ENCODE measurements around the gene ZDHHC14. TPM values are rescaled to one million over a fixed set of nuclear protein-coding genes. Genes with fewer than 3 reads are reported as not detected.

The ZDHHC14 gene
- total RNA-seq, 1 donor from 2014 or later: 10.0 TPM

GRCh38 chr6:157596461-157596860, 215.5 kb downstream of the ZDHHC14 start:
- peak; percentile 69 for ATAC-seq
- DNase-seq: no peak
- intact Hi-C loops (cut with micrococcal nuclease): no loop called here

DNA sequence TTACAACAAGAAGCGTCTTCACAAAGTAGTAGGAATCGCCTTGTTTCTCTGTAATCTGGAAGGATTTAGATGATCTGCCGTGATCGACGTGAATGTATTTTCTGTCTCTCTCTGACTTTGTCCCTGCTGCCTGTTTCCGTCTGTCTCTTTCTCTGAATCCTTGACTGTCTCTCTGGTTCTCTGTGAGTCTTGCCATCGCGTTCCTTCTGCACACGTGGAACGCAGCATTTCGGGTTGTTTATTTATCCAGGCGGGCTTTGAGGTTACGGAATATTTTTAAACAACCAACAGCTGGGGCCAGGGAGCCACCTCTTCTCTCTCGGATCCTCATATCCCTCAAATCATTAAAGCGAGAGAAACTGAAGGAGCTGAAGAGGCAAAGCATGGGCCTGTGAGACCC, 215.9 kb downstream of the ZDHHC14 start:
- intact Hi-C loops (cut with micrococcal nuclease): no loop called here
- ATAC-seq (no peak), DNase-seq (no peak)

DNA sequence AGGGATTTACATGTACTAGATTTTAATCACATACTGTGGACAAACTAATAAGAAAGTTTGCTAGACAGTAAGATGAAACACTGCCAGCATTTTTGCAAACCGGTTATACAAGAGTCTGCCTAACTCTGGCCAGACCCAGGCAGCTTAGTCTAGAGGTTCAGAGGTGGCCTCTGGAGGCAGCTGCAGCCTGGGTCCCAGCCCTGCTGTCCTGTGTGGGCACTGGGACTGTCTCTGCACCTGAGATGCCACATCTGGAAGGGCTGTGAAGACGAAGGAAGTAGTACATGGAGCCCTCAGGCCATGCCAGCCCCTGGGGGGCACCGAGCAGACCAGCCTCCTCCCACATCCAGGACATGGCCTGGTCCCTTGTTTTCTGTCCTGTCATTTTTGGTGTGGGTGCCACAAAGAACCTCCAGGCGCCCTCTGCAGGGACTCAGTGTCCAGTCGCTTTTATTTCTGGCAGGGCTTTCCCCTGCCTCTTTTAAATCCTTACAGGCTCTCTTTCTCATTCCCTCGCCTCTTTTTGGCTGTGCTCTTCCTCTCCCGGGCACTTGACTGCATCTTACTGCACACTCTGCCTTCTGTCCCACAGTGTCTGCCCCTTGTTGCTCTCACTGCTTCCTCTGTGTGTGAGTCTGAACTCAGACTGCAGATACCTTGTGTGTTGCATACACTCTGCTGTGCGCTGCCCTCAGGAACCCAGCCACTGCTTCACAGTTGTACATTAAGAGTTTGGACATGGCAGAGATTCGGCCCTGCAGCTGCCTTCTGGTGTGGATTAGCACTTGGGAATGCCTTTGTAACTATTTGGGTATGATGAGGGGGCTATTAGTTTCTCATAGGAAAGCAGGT, 216.7 kb downstream of the ZDHHC14 start:
- intact Hi-C loops (cut with micrococcal nuclease): no loop called here
- ATAC-seq (peak; percentile 79), DNase-seq (peak; percentile 69)

- intact Hi-C loops (cut with micrococcal nuclease): no loop called here
- ATAC-seq: no peak
- no peak for DNase-seq
Observed at GRCh38 chr6:157599191-157599590, 218.2 kb downstream of the ZDHHC14 start.

DNA sequence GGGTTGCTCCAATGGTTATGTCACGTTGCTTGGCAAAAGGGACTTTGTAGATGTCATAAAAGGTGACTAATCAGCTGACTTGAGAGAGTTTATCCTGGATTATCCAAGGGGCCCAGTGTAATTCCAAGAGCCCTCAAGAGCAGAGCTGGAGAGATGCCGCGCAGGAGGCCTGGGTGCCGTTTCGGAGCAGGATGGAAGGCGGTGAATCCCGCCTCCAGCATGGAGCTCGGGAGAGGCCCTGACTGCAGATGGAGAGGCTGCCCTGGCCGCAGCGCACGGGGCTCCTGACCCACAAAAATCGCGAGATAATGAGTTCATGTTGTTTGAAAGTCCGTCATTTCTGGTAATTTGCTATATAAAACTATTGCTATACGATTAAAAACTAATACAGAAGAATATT, 219.8 kb downstream of the ZDHHC14 start:
- intact Hi-C loops (cut with micrococcal nuclease): no loop called here
- ATAC-seq (no peak), DNase-seq (no peak)

DNA sequence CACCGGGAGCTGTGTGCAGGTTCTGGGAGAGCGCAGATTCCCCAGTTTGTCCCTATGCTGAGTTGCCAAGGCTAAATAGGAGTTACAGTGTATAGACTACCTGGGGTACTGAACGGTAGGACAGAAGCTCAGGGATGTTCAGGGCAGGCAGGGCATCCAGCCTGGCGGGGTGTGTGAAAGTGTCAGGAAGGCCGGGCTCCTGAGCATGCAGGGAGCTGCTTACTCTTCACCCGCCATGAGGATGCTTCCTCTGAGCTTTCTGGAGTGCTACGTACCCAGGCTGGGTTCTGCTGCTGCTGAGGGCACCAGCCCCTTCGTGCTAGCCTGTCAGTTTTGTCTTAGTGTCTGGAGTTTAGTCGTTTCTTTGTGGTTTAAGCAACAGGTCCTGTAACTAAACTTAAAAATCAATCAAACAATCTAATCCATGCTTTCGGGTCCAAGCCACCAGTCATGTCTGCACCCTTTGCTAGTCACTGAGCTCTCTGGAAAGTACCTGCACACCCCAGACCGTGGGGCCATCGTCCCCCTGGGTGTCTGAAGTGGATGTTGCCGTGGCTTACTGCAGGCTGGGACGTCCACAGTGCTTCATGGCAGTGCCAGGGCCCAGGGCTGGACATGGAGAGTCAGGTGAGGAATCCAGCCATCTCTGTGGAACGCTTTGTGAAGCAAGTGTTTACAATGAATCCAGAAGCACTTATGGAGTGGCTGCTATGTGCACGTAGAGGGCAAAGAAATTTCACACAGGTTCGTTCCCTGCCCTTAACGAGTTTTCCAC, 221.7 kb downstream of the ZDHHC14 start:
- intact Hi-C loops (cut with micrococcal nuclease): no loop called here
- ATAC-seq (no peak), DNase-seq (no peak)

GRCh38 chr6:157603314-157603940, 222.4 kb downstream of the ZDHHC14 start:
- intact Hi-C loops (cut with micrococcal nuclease): no loop called here
- DNase-seq (no peak), ATAC-seq (no peak)

- ATAC-seq: no peak
- intact Hi-C loops (cut with micrococcal nuclease): no loop called here
- DNase-seq: no peak
Observed at GRCh38 chr6:157603971-157604370, 223.0 kb downstream of the ZDHHC14 start.

DNA sequence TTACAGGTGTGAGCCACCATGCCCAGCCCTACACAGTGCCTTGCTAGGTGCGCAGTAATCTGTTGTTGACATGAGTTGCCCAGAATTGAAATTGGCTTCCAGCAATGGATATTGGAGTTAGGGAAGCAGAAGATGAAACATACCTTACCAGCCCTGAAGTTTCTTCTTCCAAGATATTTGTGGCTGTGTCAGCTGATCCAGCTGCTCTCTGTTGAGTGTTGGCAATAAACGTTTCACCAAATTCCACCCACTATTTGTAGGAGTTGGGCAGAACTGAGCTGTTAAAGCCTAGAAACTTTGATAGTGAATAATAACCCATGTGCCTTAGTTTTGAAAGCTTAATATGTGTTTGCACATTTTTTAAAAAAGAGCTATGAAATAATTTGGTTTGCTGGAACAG, 223.8 kb downstream of the ZDHHC14 start:
- DNase-seq (no peak), ATAC-seq (no peak)
- intact Hi-C loops (cut with micrococcal nuclease): no loop called here

DNA sequence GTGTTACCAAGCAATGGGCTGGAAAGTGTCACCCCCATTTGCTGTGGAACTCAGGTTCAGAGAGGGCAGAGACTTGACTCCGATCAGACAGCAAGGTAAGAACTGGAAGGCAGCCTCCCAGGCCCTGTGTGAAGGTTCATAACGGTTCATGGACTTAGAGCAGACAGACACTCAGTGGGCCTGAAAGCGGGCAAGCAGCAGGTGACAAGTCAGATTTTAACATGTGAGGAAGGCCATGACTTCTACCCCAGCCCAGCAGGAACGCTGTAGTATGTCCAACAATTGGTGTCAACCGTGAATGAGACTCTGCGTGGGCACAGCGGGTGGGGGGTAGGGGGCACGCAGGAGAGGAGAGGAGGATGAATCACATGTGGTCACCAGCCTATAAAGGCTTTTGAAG, 224.5 kb downstream of the ZDHHC14 start:
- intact Hi-C loops (cut with micrococcal nuclease): no loop called here
- DNase-seq: no peak
- no peak for ATAC-seq

GRCh38 chr6:157606516-157606915, 225.5 kb downstream of the ZDHHC14 start:
- intact Hi-C loops (cut with micrococcal nuclease): no loop called here
- no peak for DNase-seq
- no peak for ATAC-seq

DNA sequence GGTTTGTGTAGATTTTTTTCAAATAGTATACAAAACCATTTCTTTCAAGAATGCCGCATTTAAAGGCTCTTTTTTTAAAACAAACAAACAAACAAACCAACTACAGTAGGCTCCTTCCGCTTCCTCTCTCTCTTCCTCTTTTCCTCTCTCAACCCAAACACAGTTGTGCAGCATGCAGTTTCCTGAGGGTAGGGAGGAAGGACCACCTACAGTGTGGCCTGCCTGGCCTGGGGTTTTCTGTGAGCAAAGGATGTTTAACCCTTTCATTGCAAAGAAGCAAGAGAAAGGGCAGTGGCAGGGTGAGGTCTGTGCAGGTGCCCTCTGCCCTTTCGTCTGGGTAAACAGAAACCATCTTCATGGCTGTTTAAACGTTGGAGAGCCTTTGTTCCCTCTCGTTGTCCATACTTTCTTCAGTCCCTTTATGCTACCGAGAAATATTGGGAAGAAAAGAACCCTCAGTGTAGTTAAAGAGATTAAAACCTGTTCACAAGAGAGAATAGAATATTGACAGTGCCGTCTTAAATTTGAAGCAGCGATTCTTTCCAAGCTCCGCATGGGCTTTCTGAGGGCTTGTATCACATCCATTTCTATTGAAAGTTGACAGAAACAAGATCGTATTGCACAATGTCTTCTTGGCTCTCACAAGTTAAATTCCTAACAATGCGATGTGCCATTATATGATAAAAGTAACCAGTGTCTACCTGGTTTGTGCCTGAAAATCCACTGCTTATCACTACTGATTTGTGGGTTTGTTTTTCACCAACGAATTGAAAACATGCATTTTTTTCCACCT, 226.5 kb downstream of the ZDHHC14 start:
- DNase-seq (no peak), ATAC-seq (no peak)
- intact Hi-C loops (cut with micrococcal nuclease): no loop called here

DNA sequence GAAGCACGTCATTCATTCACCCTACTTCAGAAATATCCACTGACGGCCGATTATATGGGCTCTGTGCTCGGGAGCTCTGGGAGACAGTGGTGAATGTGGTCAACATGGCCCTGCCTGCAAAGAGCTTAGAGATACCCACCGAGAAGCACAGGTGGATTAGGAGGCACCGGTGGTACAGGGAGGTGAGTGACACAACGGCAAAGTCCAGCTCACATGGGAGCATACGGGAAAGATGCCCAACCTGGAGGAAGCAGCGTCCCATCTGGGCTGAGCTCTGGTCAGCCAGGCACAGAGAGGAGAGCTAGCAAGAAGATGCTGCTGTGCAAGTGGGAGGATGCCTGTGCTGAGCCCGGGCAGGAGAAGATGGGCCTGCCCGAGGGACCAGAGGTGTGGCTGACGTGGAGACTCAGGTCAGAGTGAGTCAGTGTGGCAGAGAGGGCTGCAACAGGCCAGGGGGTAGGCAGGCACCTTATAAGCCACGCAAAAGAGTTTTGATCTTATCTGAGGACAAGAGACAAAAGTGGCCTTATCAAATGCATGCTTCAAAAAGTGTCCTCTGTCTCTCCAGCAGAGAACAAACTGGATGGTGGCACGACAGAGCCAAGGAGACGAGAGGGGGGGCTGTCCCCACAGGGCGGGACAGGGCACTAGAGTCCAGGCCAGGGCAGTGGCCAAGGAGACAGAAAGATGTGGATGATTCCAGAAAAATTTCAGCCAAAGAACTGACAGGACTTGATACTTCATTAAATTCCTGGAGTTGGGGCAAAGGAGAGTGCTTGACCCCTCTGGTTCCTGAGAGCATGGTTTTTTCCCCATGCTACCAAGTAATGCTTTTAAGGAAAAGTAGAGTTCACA, 227.5 kb downstream of the ZDHHC14 start:
- intact Hi-C loops (cut with micrococcal nuclease): no loop called here
- peak; percentile 20 for ATAC-seq
- DNase-seq: no peak

- ATAC-seq: no peak
- intact Hi-C loops (cut with micrococcal nuclease): no loop called here
- DNase-seq: no peak
Observed at GRCh38 chr6:157609117-157609516, 228.1 kb downstream of the ZDHHC14 start.

GRCh38 chr6:157609556-157609955, 228.6 kb downstream of the ZDHHC14 start:
- DNase-seq: no peak
- no peak for ATAC-seq
- intact Hi-C loops (cut with micrococcal nuclease): no loop called here

- no peak for DNase-seq
- intact Hi-C loops (cut with micrococcal nuclease): no loop called here
- peak; percentile 44 for ATAC-seq
Observed at GRCh38 chr6:157610451-157610999, 229.5 kb downstream of the ZDHHC14 start.

DNA sequence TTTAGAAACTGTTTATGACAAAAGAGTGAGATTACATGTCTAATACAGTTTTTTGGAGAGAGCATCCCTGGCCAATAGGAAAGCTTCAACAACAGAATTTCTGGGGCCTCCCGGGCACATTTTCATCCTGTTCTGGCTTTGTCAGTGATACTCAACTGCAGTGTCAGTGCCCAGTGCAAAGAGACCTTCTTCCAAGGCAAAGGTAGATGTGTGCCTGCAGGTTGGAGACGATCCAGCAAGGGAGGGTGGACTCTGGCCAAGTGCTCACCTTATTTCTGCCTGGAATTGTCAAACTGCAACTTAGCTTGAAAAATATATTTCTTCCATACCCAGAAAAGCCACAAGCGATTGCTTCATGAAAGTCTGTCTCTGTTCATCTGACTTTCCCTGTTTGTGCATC, 230.4 kb downstream of the ZDHHC14 start:
- ATAC-seq: no peak
- intact Hi-C loops (cut with micrococcal nuclease): no loop called here
- no peak for DNase-seq

GRCh38 chr6:157613011-157613522, 232.1 kb downstream of the ZDHHC14 start:
- ATAC-seq (no peak), DNase-seq (no peak)
- intact Hi-C loops (cut with micrococcal nuclease): no loop called here

Data from left ventricle myocardium superior (tissue), 1 donor.